ENCODE measurements around the gene KCTD1.

KCTD1 gene

GRCh38 chr18:26473672-26474071 lies 74.7 kb downstream of the KCTD1 start:
- Histone ChIP-seq H3K9me2 (replicated peaks; ENCODE audit: insufficient read depth, low read length) (no peaks in the 10 kb centered on the region), H3F3A (ENCODE audit: insufficient read depth, low read length) (no peaks in the 10 kb centered on the region), H3K27me3 (replicated peaks; ENCODE audit: insufficient read depth, low read length) (no peaks in the 10 kb centered on the region), H3K9ac (ENCODE audit: low read length) (no peak overlapping the region), H3K27ac (ENCODE audit: low read length) (no peak overlapping the region), H3K4me3 (ENCODE audit: low read length) (no peak overlapping the region), H3K4me2 (ENCODE audit: low read depth, low read length) (no peak overlapping the region), H3K36me3 (replicated peaks; ENCODE audit: insufficient read depth, low read length) (no peaks in the 10 kb centered on the region), H3K9me3 (replicated peaks; ENCODE audit: insufficient read depth, low read length) (no peaks in the 10 kb centered on the region), H3K4me1 (ENCODE audit: low read length) (no peaks in the 10 kb centered on the region), H4K20me1 (ENCODE audit: insufficient read depth, low read length) (no peaks in the 10 kb centered on the region), H3K79me2 (ENCODE audit: low read length) (no peaks in the 10 kb centered on the region), H2AFZ (ENCODE audit: low read length) (no peak overlapping the region)
- TF ChIP-seq CTCF (IDR thresholded peaks at IDR 0.05; ENCODE audit: low read length) = no peak
- no peak for TF ChIP-seq EZH2 (optimal IDR thresholded peaks at IDR 0.05; ENCODE audit: low read depth, low read length)
- TF ChIP-seq EZH2phosphoT487 (IDR thresholded peaks at IDR 0.05; ENCODE audit: low read length) = no peak
- no peak for DNase-seq

- no peak overlapping the region for H2AFZ ChIP-seq (ENCODE audit: low read length)
- no peaks in the 10 kb centered on the region for H3K9me2 ChIP-seq (replicated peaks; ENCODE audit: insufficient read depth, low read length)
- no peak overlapping the region for H3K4me2 ChIP-seq (ENCODE audit: low read depth, low read length)
- no peak overlapping the region for H3K4me3 ChIP-seq (ENCODE audit: low read length)
- no peaks in the 10 kb centered on the region for H3K4me1 ChIP-seq (ENCODE audit: low read length)
- H3K36me3 ChIP-seq (replicated peaks; ENCODE audit: insufficient read depth, low read length) = no peaks in the 10 kb centered on the region
- H3K79me2 ChIP-seq (ENCODE audit: low read length) = no peaks in the 10 kb centered on the region
- no peak for TF ChIP-seq EZH2 (optimal IDR thresholded peaks at IDR 0.05; ENCODE audit: low read depth, low read length)
- TF ChIP-seq EZH2phosphoT487 (IDR thresholded peaks at IDR 0.05; ENCODE audit: low read length) = no peak
- no peak for TF ChIP-seq CTCF (IDR thresholded peaks at IDR 0.05; ENCODE audit: low read length)
- DNase-seq = no peak
- no peak overlapping the region for H3K27ac ChIP-seq (ENCODE audit: low read length)
- no peaks in the 10 kb centered on the region for H4K20me1 ChIP-seq (ENCODE audit: insufficient read depth, low read length)
- H3K9ac ChIP-seq (ENCODE audit: low read length) = no peak overlapping the region
- H3K9me3 ChIP-seq (replicated peaks; ENCODE audit: insufficient read depth, low read length) = no peaks in the 10 kb centered on the region
- H3F3A ChIP-seq (ENCODE audit: insufficient read depth, low read length) = no peaks in the 10 kb centered on the region
- H3K27me3 ChIP-seq (replicated peaks; ENCODE audit: insufficient read depth, low read length) = no peaks in the 10 kb centered on the region
Observed at GRCh38 chr18:26471826-26472225, 76.5 kb downstream of the KCTD1 start.

GRCh38 chr18:26471027-26471426 lies 77.3 kb downstream of the KCTD1 start:
- no peak overlapping the region for H3K4me2 ChIP-seq (ENCODE audit: low read depth, low read length)
- H3K4me3 ChIP-seq (ENCODE audit: low read length) = no peak overlapping the region
- H3K4me1 ChIP-seq (ENCODE audit: low read length) = no peaks in the 10 kb centered on the region
- no peaks in the 10 kb centered on the region for H4K20me1 ChIP-seq (ENCODE audit: insufficient read depth, low read length)
- H3K36me3 ChIP-seq (replicated peaks; ENCODE audit: insufficient read depth, low read length) = no peaks in the 10 kb centered on the region
- no peak overlapping the region for H2AFZ ChIP-seq (ENCODE audit: low read length)
- TF ChIP-seq CTCF (IDR thresholded peaks at IDR 0.05; ENCODE audit: low read length) = no peak
- no peak for TF ChIP-seq EZH2 (optimal IDR thresholded peaks at IDR 0.05; ENCODE audit: low read depth, low read length)
- TF ChIP-seq EZH2phosphoT487 (IDR thresholded peaks at IDR 0.05; ENCODE audit: low read length) = no peak
- no peaks in the 10 kb centered on the region for H3F3A ChIP-seq (ENCODE audit: insufficient read depth, low read length)
- no peaks in the 10 kb centered on the region for H3K9me2 ChIP-seq (replicated peaks; ENCODE audit: insufficient read depth, low read length)
- H3K27me3 ChIP-seq (replicated peaks; ENCODE audit: insufficient read depth, low read length) = no peaks in the 10 kb centered on the region
- H3K9me3 ChIP-seq (replicated peaks; ENCODE audit: insufficient read depth, low read length) = no peaks in the 10 kb centered on the region
- H3K9ac ChIP-seq (ENCODE audit: low read length) = no peak overlapping the region
- H3K27ac ChIP-seq (ENCODE audit: low read length) = no peak overlapping the region
- no peak for DNase-seq
- no peaks in the 10 kb centered on the region for H3K79me2 ChIP-seq (ENCODE audit: low read length)

Data from MM.1S (cell line).